ENCODE results near the gene PLXND1.
"Not testable (repeated sequence)": the region's sequence is repeated elsewhere in the genome, so short reads cannot be mapped to it uniquely, and the experiment has no call there.

Gene PLXND1

DNA sequence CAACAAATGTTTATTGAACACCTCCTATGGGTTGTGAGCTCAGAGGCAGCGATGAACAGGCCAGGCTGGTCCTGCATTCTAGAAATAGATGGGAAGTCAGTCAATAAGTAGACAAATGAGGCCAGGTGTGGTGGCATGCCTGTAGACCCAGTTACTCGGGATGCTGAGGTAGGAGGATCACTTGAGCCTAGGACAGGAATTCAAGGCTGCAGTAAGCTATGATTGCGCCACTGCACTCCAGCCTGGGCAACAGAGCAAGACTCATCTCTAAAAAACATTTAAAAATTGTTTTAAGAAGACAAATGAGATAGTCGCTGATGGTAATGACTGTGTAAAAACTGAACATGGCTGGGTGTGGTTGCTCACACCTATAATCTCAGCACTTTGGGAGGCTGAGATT is 82.4 kb downstream of the PLXND1 start:
- no peak for DNase-seq

- DNase-seq = no peak
Observed at GRCh38 chr3:129522953-129523352, 83.5 kb downstream of the PLXND1 start.

DNA sequence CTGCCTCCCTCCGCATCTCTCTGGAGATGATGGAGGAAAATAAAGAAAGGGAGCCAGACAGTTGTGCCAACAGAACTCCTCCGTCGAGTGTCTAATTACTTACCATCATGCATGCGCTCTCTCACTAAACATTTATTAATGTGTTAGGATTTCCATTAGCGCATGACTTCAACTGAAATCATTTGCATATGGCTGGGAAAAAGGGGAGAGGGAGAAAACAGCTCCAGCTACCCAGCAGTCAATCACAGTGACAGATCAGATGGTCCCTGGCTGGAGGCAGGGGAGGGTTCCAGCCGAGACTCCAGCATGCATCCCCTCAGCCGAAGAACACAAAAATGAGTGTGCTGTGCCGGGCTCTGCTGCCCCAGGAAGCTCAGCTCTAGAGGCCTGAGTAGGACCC is 84.9 kb downstream of the PLXND1 start:
- no peak for DNase-seq

GRCh38 chr3:129520960-129521359 is 85.5 kb downstream of the PLXND1 start:
- no peak for DNase-seq

- no peak for DNase-seq
Observed at GRCh38 chr3:129519896-129520715, 86.4 kb downstream of the PLXND1 start.

- no peak for DNase-seq
Observed at GRCh38 chr3:129519449-129519848, 87.0 kb downstream of the PLXND1 start.

DNA sequence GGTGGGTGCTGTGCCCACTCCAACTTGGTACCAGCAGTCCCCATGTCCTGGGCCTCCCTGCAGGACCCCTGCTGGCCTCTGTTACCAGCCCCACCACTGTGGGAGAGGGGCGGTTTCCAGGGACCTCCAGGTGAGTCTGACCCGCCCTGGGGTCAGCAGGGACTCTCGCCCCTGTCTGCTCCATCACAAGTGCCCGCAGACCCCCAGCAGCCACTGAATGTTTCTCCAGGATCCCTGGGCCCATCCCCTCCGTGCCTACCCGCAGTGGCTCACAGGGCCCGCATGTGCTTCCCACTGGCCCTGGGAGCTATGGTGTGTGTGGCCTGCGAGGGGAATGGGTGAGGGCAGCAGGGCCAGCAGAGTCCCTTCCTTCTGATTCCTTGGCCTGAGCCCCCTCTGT is 87.9 kb downstream of the PLXND1 start:
- no peak for DNase-seq

GRCh38 chr3:129518038-129518561 is 88.4 kb downstream of the PLXND1 start:
- no peak for DNase-seq

GRCh38 chr3:129517516-129517915 is 89.0 kb downstream of the PLXND1 start:
- no peak for DNase-seq

GRCh38 chr3:129515821-129516432 is 90.5 kb downstream of the PLXND1 start:
- DNase-seq = not testable (repeated sequence)

GRCh38 chr3:129515108-129515820 is 91.2 kb downstream of the PLXND1 start:
- not testable (repeated sequence) for DNase-seq

DNA sequence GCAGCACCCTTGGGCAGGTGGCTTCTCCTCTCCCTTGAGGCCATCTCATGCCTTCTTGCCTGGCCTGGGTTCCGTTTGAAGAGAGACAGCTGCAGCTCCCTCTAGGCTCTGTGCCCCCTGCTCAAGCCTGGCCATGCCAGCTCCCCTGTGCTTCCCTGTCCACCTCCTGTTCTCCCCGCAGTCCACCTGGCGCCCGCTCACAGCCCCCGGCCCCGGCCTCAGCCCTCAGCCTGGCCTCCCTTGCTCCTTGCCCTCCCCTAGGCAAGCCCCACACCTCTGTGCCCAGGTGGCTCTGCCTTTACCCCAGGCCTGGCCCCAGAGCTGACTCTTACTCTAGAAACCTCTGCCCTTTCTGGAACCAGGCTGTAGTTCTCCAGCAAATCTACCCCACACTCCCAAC is 91.9 kb downstream of the PLXND1 start:
- no peak for DNase-seq

DNA sequence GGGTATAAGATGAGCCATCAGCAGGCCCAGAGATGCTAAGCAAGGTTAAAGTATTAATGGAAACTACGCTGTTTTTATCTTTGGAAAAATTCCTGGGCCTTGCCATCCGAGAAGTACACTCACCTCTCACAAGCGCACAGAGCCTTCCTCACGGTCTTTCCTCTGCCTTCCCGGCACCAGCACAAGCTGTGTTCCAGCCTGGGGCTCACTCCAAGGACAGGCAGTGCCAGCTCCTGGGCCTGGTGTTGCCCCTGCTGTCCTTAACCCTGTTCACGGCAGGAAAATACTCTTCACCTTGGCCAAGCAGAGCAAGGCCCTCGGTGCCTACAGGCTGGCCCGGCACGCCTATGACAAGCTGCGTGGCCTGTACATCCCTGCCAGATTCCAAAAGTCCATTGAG is 92.4 kb downstream of the PLXND1 start:
- no peak for DNase-seq

GRCh38 chr3:129513705-129514104 is 92.8 kb downstream of the PLXND1 start:
- DNase-seq = no peak

DNA sequence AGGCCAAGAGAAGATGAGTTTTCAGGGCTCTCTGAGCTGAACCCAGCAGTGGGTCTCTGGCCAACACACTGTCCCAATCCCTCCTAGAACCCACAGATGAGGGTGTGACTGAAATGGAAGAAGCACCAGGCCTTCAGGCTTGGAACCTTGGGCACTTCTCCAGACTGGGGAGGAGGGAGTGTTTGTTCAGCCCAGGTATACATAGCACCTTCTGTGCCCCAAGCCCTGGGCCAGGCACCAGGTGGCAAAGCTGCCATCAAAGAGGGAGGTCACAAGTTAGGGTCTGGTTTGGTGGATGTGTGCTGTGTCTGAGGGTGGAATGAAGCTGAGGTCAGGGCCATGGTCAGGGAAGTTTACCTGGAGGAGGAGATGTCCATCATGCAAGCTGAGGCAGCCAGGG is 93.9 kb downstream of the PLXND1 start:
- no peak for DNase-seq

DNA sequence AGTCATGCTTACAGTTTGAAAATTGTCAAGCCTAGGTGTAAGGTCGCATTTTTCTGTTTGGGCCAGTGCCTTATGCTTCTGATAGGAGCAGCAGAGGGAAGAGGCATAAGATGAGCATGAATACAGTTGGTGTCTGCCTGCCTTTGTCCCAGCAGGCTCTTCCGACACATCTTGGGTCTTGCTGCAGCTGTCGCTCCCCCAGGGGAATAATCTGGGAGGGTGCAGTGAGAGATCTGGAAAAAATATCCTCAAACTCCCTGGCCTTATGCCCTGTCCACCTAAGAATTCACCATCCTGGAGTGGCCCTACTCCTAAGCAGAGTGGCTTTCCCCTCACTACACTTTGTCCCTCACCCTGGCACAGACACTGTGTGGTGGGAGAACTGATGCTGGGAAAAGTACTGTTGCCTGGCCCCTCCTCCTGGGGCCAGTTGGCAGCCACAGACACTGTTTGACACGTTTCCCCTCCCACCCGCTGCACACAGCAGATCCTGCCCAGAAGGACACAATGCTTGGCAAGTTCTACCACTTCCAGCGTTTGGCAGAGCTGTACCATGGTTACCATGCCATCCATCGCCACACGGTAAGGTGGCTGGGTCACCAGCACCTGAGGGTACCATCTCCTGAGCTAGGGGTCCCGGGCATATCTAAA is 99.2 kb downstream of the PLXND1 start:
- DNase-seq = no peak

DNA sequence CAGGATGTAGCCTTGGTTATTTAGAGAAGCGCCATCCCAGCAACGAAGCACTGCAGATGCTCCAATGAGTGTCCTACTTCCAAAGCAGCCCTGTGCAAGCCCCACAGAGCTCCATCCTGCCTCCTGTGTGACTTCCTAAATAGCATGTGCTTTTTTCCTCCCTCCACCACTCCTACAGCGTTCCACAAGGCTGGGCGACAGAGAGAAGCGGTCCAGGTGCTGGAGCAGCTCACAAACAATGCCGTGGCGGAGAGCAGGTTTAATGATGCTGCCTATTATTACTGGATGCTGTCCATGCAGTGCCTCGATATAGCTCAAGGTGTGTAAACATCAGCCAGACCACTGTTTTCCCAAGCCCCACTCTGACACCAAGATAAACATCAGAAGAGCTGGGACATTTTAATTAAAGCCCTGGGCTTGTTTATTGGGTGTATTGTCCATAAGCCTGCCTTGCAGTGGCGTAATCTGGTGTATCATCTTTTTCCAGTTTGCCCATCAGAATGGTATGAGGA is 100.2 kb downstream of the PLXND1 start:
- DNase-seq = no peak

DNA sequence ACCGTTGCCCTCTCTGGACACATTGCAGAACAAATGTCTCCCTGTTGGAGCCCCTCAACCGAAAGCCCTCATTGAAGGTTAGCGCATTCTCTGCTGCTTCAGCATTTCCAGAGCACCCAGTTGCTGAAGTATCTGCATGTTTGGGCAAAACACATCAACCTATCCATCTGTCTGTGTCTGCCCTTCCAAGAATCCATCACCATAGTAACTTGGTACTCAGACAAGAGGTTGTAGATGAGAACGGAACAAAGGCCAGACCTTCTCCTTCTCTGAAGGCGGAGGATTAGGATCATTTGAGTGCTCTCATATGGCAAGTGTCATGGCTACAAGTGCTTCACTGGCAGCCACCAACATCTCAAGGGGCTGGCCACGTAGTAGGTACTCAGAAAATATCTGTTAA is 101.1 kb downstream of the PLXND1 start:
- DNase-seq = no peak

All from suppressor macrophage treated with lipopolysaccharide for 1 hour (primary cell).